Measurements from ENCODE around the gene SAMD4A.

DNA sequence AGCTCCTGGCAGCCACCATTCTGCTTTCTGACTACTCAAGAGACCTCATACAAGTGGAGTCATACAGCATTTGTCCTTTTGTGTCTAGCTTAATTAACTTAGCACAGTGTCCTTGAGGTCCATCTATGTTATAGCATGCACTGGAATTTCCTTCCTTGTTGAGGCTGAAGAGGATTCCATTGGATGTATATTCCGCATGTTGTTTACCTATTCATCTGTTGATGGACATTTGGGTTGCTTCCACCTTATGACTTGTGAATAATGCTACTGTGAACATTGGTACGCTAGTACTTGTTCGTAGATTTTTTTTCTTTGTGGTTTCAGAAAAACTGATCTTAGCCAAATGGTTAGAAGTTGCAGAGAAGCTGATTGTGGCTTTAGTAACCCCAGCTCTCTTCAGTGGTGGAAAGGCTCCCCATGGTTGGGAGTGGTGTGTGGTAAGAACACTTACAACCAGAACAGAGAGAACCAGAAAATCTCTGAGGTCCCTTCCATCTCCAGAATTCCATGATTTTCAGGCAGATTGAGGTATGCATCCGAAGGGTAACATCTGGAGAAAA lies 118.4 kb downstream of the SAMD4A start:
- TF ChIP-seq, protein P1, sequence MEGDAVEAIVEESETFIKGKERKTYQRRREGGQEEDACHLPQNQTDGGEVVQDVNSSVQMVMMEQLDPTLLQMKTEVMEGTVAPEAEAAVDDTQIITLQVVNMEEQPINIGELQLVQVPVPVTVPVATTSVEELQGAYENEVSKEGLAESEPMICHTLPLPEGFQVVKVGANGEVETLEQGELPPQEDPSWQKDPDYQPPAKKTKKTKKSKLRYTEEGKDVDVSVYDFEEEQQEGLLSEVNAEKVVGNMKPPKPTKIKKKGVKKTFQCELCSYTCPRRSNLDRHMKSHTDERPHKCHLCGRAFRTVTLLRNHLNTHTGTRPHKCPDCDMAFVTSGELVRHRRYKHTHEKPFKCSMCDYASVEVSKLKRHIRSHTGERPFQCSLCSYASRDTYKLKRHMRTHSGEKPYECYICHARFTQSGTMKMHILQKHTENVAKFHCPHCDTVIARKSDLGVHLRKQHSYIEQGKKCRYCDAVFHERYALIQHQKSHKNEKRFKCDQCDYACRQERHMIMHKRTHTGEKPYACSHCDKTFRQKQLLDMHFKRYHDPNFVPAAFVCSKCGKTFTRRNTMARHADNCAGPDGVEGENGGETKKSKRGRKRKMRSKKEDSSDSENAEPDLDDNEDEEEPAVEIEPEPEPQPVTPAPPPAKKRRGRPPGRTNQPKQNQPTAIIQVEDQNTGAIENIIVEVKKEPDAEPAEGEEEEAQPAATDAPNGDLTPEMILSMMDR (conservative IDR thresholded peaks at IDR 0.05; ENCODE audit: low read length) = no peak
- TF ChIP-seq EZH2phosphoT487 (IDR thresholded peaks at IDR 0.05; ENCODE audit: borderline replicate concordance, low read depth, low read length) = no peak
